Gastrocnemius medialis (tissue), 4 donors: ENCODE measurements around the gene MARVELD1. TPM values are rescaled to one million over a fixed set of nuclear protein-coding genes. Genes with fewer than 3 reads are reported as not detected.

Source experiments
- ATAC-seq, 2 donors: fragments of 150-250 bp; one replicate each; pipeline ENCODE4 v1.9.1; 2016
- DNase-seq, 2 donors: peaks; one replicate each; pipeline ENCODE4 v3.0.0-alpha.2; 2019
- H3K27ac ChIP-seq, 4 donors: fragments of 200-600 bp; sonication (generic); 1 replicate in 1 of 4; 2 replicates in 3 of 4; pipeline ENCODE4 v1.5.1; 2016 to 2018; ENCODE audit warnings: mild to moderate bottlenecking in 2 of 4, moderate library complexity in 1 of 4
- H3K27me3 ChIP-seq, 3 donors: fragments of 200-600 bp; sonication (generic) in 2 of 3; 1 replicate in 1 of 3; 2 replicates in 2 of 3; pipeline versions ENCODE4 v1.5.1 to v1.6.0; 2016 to 2019; ENCODE audit warnings: mild to moderate bottlenecking in 1 of 3, moderate library complexity in 1 of 3
- H3K36me3 ChIP-seq, 2 donors: fragments of 200-600 bp; sonication (generic) in 1 of 2; one replicate each; pipeline ENCODE4 v1.5.1; 2017 to 2018
- H3K4me1 ChIP-seq, 2 donors: fragments of 200-600 bp; sonication (generic) in 1 of 2; one replicate each; pipeline ENCODE4 v1.5.1; 2016 to 2017; ENCODE audit warnings: mild to moderate bottlenecking in 2 of 2
- H3K4me3 ChIP-seq, 4 donors: fragments of 200-600 bp; sonication (generic) in 3 of 4; 1 replicate in 1 of 4; 2 replicates in 3 of 4; pipeline ENCODE4 v1.5.1; 2016 to 2019; ENCODE audit warnings: mild to moderate bottlenecking in 2 of 4
- H3K9me3 ChIP-seq, 3 donors: fragments of 200-600 bp; sonication (generic) in 2 of 3; 1 replicate in 1 of 3; 2 replicates in 2 of 3; pipeline ENCODE4 v1.5.1; 2016 to 2019
- CTCF ChIP-seq, 5 experiments: fragments of 450-650 bp in 3 of 5; fragments of 200-600 bp in 2 of 5; sonication (generic) in 2 of 5; IDR thresholded peaks in 4 of 5; conservative IDR thresholded peaks in 1 of 5; 1 replicate in 4 of 5; 2 replicates in 1 of 5; pipeline ENCODE4 v1.5.1; 2016 to 2019; ENCODE audit warnings: antibody characterized with exemption in 5 of 5, mild to moderate bottlenecking in 3 of 5, moderate library complexity in 3 of 5
- POLR2A ChIP-seq, 2 donors: fragments of 450-650 bp; IDR thresholded peaks; one replicate each; pipeline ENCODE4 v1.6.1; 2017; ENCODE audit warnings: antibody characterized with exemption in 2 of 2, mild to moderate bottlenecking in 2 of 2, moderate library complexity in 2 of 2
- in situ Hi-C, 4 donors: fragments of 200-750 bp; cut with MboI; loops; one replicate each; pipeline versions ENCODE4 v1.15.0 to v1.8.0; 2017; ENCODE audit warnings: low sequenced_read_pairs in 4 of 4
- intact Hi-C: fragments of 100-400 bp; cut with DNase I; formaldehyde crosslinking; loops from one replicate; pipeline ENCODE4 v1.15.1; 2023; ENCODE audit warnings: low total_unique reads
- total RNA-seq, 4 donors: library from RNA; depleted of rRNA; stranded (reverse); fragments of >200 nt; gene quantifications; one replicate each; pipeline versions ENCODE4 v1.1.0 to v1.2.3, GENCODE V29; 2016

Gene MARVELD1
- total RNA-seq, 4 donors from 2014 or later: 3.2 to 5.1 (median 3.9) TPM

- intact Hi-C loops: no loop called here
- peak overlapping the region in 2 of 4 donors; percentile 8 to 18 for H3K27ac ChIP-seq
- H3K9me3 ChIP-seq: no peaks in the 10 kb centered on the region
- no peaks in the 10 kb centered on the region for H3K36me3 ChIP-seq
- no peak overlapping the region for H3K4me3 ChIP-seq
- H3K27me3 ChIP-seq: peaks cover 6 to 10% (median 7%) of the 10 kb centered on the region in 3 donors
- peaks cover 12 to 16% of the 10 kb centered on the region in 2 donors for H3K4me1 ChIP-seq
- ATAC-seq: no peak
- DNase-seq: no peak
- TF ChIP-seq CTCF (IDR thresholded peaks at IDR 0.05 in 4 of 5, conservative IDR thresholded peaks at IDR 0.05 in 1 of 5): no peak
- TF ChIP-seq POLR2A (IDR thresholded peaks at IDR 0.05): no peak
- in situ Hi-C loops: no loop called here
Observed at GRCh38 chr10:97718178-97718577, 4.6 kb downstream of the MARVELD1 start.

GRCh38 chr10:97718659-97719142 is 5.2 kb downstream of the MARVELD1 start:
- no peaks in the 10 kb centered on the region for H3K9me3 ChIP-seq
- H3K27me3 ChIP-seq: peaks cover 6 to 8% (median 7%) of the 10 kb centered on the region in 3 donors
- in situ Hi-C loops: no loop called here
- H3K4me3 ChIP-seq: no peak overlapping the region
- no peaks in the 10 kb centered on the region for H3K36me3 ChIP-seq
- intact Hi-C loops: no loop called here
- ATAC-seq (peak in 1 of 2 donors; percentile 70), DNase-seq (peak in 1 of 2 donors; percentile 66)
- TF ChIP-seq POLR2A (IDR thresholded peaks at IDR 0.05) (no peak), CTCF (IDR thresholded peaks at IDR 0.05 in 4 of 5, conservative IDR thresholded peaks at IDR 0.05 in 1 of 5) (no peak)
- peak overlapping the region in 1 of 4 donors; percentile 18 for H3K27ac ChIP-seq
- H3K4me1 ChIP-seq: peaks cover 11 to 14% of the 10 kb centered on the region in 2 donors

GRCh38 chr10:97719602-97720001 is 6.1 kb downstream of the MARVELD1 start:
- in situ Hi-C loops (no loop called here), intact Hi-C loops (no loop called here)
- no peak for DNase-seq
- H3K4me3 ChIP-seq: no peak overlapping the region
- TF ChIP-seq CTCF (IDR thresholded peaks at IDR 0.05 in 4 of 5, conservative IDR thresholded peaks at IDR 0.05 in 1 of 5) (no peak), POLR2A (IDR thresholded peaks at IDR 0.05) (no peak)
- H3K27me3 ChIP-seq: peaks cover 4 to 6% (median 4%) of the 10 kb centered on the region in 3 donors
- H3K36me3 ChIP-seq: no peaks in the 10 kb centered on the region
- ATAC-seq: no peak
- H3K4me1 ChIP-seq: peaks cover 9 to 10% of the 10 kb centered on the region in 2 donors
- H3K9me3 ChIP-seq: no peaks in the 10 kb centered on the region
- H3K27ac ChIP-seq: peak overlapping the region in 1 of 4 donors; percentile 12

GRCh38 chr10:97721871-97722780 is 8.6 kb downstream of the MARVELD1 start:
- intact Hi-C loops (no loop called here), in situ Hi-C loops (no loop called here)
- ATAC-seq (no peak), DNase-seq (no peak)
- peaks cover 8 to 10% of the 10 kb centered on the region in 2 donors for H3K4me1 ChIP-seq
- H3K36me3 ChIP-seq: no peaks in the 10 kb centered on the region
- H3K4me3 ChIP-seq: no peak overlapping the region
- no peak overlapping the region for H3K27ac ChIP-seq
- TF ChIP-seq POLR2A (IDR thresholded peaks at IDR 0.05) (no peak), CTCF (IDR thresholded peaks at IDR 0.05 in 4 of 5, conservative IDR thresholded peaks at IDR 0.05 in 1 of 5) (no peak)
- no peaks in the 10 kb centered on the region for H3K27me3 ChIP-seq
- no peaks in the 10 kb centered on the region for H3K9me3 ChIP-seq
